Right lobe of liver (tissue), 4 donors: Measurements from ENCODE around the gene LSM14A.

ENCODE experiments used
- CTCF ChIP-seq, 4 donors: fragments of 200-600 bp in 3 of 4; fragments of 450-650 bp in 1 of 4; IDR thresholded peaks; one replicate each; pipeline versions ENCODE4 v1.5.1 to v1.8.0; 2016 to 2022; ENCODE audit warnings: antibody characterized with exemption in 4 of 4, mild to moderate bottlenecking in 2 of 4
- POLR2A ChIP-seq: fragments of 450-650 bp; IDR thresholded peaks from one replicate; pipeline ENCODE4 v1.6.1; 2017; ENCODE audit warnings: antibody characterized with exemption, mild to moderate bottlenecking
- donor health status: DM: no; HTN: no; CAD: no.
- donor health status: DM: no; HTN: no; CAD: no.
- donor health status: DM: no; HTN: yes; CAD: no.

DNA sequence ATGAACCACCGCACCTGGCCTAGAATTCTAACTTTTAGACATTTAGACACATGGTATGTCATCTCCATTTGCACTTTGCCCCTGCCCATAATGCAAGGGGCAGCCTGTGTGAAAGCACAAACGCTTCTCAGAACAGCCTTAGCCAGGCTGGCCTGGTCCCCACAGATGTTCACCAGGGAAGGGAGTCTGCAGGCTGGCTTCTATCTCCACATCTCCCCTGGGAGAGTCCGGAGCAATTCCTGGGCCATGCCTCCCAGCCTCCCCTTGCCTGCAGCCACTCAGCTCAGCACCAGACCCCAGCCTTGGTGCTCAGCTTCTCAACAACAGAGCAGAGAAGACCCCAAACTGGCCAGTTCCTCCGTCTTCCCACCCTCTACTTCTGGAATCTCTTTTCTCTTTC lies 21.7 kb upstream of the LSM14A start:
- no peak for TF ChIP-seq CTCF (IDR thresholded peaks at IDR 0.05)
- TF ChIP-seq POLR2A: no peak
